HL-60 (cell line): Measurements from ENCODE around the gene EYS.

ENCODE experiments used
- CTCF ChIP-seq: IDR thresholded peaks from one replicate; pipeline ENCODE4 v1.5.1; 2011; ENCODE audit warnings: low read length, control low read depth, inconsistent platforms; ENCODE audit not compliant: insufficient read depth
- POLR2AphosphoS5 ChIP-seq: IDR thresholded peaks from 2 replicates; pipeline ENCODE4 v1.6.1; 2012; ENCODE audit warnings: low read depth

- TF ChIP-seq POLR2AphosphoS5 (no peak), CTCF (no peak)
Measured at GRCh38 chr6:64049736-64050135, 1657.3 kb downstream of the EYS start.
